Esophagus muscularis mucosa (tissue), 3 donors: Measurements from ENCODE around the gene TFAP2C.

ENCODE experiments used
- CTCF ChIP-seq, 3 experiments: fragments of 200-600 bp in 2 of 3; fragments of 450-650 bp in 1 of 3; sonication (generic) in 2 of 3; IDR thresholded peaks; one replicate each; pipeline ENCODE4 v1.5.1; 2017 to 2019; ENCODE audit warnings: antibody characterized with exemption in 3 of 3, mild to moderate bottlenecking in 2 of 3, moderate library complexity in 1 of 3
- POLR2A ChIP-seq: fragments of 450-650 bp; IDR thresholded peaks from one replicate; pipeline ENCODE4 v1.6.1; 2017; ENCODE audit warnings: antibody characterized with exemption, moderate library complexity, mild to moderate bottlenecking, low read depth

GRCh38 chr20:56646599-56646998 lies 17.5 kb downstream of the TFAP2C start:
- TF ChIP-seq POLR2A, result no peak
- no peak for TF ChIP-seq CTCF (IDR thresholded peaks at IDR 0.05)
